OCI-M2 (cell line): ENCODE measurements around the gene ARID2.

ENCODE experiments used
- DNase-seq: peaks from one replicate; lab custom pipeline; 2025; ENCODE audit not compliant: unreplicated experiment; lab: John Stamatoyannopoulos, UW

The ARID2 gene

DNA sequence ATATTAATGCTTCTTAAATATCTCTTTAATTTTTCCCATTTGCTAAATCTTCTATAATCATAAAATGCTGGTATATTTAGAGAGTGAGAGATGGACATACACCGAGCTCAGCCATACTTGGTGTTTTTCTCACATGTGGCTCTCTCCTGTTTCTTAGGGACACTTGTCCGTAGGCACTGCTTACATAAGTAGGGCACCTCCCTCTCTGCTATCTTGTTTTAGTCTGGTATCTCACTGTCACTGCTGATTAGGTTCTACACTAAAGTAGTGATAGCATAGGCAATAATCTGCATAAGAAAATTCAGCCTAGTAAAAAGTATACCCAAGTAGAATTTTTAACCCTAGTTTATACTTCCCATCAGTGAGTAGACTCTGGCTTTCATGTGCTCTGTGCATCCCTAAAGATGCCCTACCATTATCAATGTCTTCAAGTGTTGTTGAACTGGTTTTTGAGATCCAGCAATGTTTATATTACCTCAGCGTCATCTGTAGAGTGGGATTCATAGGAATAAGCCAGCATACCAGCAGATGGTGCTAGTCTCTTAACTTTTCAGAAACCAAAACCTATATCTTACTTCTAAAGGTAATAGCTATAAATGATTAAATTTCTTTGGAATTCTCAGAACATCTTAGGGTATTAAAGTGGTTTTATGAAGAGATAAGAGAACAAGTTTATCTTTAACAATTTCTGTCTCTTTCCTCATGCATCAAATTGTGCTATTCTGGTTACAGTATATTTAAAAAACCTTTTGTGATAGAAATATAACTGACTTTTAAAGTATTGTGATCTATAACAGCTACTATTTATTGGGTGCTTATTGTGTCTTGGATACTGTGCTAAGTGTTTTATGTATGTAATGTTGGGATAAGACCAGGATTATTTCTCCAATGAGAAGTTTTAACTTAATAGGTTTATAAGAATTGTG, 32.9 kb downstream of the ARID2 start:
- DNase-seq = no peak

DNA sequence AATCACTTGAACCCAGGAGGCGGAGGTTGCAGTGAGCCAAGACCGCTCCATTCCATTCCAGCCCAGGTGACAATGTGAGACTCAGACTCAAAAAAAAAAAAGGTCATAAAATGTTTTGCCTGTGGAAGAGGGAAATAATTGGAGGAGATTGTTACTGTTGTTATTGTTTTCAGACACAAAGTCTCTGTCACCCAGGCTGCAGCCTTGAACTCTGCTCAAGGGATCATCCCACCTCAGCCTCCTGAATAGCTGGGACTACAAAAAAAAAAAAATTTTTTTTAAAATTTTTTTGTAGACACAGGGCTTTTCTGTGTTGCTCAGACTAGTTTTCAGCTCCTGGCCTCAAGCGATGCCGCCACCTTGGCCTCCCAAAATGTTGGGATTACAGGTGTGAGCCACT, 33.9 kb downstream of the ARID2 start:
- DNase-seq = no peak

DNA sequence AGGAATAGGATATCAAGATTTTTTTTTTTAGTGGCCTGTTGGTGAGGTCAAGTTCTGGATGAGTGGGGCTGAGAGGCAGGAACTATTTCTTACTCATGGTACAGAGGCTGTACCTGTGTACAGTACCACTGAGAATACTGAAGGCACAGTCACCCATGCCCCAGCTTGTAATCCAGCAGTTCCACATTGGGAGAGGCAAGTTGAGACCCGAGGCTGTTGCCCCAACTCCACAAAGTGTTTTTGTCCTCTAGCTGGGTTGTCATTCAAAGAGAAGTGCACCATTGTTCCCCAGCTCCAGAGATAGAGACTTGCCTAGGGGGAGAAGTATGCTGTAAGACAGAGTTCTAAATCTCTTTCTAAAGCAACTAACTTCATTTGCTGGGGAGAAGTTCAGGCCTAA, 38.7 kb downstream of the ARID2 start:
- no peak for DNase-seq

DNA sequence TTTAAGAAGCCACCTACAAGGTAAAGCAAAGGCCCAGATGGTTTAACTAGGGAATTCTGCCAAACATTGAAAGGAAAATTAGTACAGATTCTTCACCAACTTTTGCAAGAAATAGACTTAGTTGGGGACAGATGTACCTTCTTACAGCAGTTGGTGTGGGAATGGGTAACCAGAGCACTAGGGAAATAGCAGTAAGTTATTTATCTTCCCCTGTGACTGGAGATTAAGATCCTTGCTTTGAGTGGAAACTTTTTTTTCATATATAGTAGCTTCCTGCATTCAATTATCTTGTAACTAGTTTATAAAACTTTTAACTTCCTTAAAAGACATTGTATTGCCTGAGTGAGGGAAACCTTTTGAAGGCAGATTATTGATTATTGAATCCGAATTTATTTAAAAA, 44.2 kb downstream of the ARID2 start:
- no peak for DNase-seq

DNA sequence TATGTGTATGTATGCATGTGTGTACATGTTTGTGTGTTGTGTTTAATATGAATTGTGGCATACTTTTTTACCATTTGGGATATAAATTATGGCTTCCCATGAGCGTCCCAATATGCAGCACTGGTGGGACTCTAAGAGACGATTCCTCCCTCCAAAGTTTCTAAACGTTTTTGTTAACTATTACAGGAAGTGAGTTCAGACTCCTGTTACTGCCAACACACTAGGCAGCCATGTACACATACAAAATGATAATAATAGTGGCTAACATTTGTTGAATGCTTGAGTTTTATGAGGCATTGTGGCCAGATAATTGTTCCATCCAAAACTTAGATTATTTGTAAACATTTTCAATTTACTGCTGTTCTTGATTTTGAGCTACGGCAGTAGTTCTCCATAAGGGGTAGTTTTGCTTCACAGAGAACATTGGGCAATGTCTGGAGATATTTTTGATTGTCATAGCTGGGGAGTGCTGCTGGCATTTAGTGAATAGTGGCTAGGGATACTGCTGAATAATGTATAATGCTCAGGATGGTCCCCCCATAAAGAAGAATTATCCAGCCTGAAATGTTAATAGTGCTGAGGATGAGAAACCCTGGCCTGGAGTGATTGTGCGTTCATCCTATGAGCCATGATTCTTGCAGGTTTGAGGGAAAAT, 45.1 kb downstream of the ARID2 start:
- DNase-seq = no peak

DNA sequence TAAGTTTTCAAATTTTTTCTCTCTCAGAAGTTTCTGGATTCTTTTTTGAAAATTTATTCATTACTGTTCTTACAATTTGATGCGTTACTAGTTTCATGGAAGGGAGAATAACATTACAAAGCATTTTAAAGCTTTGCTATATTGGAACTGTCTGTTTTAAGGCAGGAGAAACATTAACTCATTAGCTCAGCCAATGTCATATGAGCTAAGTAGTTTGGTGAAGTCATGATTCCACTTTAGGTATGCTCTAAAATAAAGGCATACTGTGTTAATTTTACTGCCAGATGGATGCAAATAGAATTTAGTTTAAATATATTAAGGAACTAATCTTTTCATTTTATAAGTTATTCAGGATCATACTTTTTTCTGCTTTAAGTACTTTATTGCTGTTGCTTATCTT, 46.0 kb downstream of the ARID2 start:
- no peak for DNase-seq

DNA sequence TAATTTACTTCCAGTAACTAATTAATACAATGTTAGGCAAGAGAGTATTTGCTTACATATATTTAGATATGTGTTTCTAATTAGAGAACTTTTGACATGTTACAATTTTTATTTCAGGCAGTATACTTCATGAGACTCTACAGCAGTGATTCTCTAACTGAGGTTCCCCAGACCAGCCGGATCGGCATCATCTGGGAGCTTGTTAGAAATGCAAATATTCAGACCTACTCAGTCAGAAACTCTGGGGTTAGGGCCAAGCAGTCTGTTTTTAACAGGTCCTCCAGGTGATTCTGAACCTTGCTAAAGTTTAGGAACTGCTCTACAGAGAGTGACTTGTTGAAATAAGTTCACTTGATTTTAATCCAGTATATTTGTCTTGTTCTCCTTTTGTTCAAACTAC, 46.5 kb downstream of the ARID2 start:
- DNase-seq = no peak

DNA sequence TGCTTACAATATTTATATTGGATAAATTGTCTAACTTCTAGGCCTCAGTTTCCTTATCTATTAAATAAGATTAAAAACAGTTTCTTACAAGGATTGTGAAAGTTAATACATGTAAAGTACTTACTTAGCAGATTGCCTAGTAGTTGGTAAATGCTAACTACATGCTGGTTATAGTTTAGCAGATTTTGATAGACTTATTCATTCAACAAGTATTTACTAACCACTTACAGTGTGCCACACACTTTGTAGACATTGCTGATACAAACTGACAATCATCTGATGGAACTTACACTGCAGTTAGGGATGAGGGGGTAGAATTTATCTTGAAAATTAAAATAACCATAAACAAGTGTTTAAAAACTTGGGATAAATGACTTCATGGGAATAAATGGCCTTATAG, 50.4 kb downstream of the ARID2 start:
- no peak for DNase-seq

DNA sequence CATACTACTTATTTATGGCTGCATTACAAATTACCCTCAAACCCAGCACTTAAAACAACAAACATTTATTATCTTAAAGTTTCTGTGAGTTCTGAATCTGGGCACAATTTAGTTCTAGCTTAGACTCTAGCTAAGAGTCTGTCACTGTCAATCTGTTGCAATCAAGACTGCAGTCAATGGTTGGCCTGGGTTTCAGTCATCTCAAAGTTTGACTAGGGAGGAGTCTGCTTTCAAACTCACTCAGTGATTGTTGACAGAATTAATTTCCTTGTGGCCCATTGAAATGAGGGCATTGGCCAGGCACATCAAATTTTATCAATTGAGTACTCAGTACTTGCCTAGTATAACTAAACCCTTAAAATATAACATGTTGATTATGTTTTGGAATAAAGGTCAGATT, 51.6 kb downstream of the ARID2 start:
- no peak for DNase-seq

DNA sequence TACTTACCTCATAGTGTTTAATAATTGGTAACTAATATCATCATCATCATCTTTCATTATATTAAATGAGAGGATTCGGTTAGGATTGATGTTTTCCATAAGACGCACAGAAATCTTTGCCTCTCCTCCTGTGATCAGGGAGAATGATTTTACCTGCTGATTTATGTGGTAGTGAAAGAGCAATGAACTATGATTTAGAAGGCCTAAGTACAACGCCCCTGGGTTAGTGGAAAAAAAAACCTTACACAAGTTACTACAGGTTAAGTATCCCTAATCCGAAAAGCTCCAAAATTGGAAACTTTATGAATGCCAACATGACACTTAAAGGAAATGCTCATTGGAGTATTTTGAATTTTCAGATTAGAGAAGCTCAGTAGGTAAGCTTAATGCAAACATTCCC, 55.8 kb downstream of the ARID2 start:
- no peak for DNase-seq

DNA sequence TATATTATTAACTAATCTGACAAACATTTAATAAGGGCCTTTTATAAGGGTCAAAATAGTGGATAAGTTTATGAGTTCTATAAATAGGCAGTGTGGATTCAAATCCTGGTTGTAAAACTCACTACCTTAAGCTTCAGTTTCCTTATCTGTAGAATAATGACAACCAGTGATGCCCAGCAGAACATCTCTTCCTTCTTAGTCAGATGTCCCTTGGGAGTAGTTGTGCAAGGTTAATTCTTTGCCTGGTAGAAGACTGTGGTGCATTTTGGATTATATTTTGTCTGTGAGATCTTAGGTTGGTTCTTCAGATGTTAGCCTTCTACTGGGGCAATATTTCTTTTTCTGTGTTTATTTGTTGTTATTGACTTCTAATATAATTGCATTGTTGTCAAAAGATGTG, 59.5 kb downstream of the ARID2 start:
- no peak for DNase-seq

DNA sequence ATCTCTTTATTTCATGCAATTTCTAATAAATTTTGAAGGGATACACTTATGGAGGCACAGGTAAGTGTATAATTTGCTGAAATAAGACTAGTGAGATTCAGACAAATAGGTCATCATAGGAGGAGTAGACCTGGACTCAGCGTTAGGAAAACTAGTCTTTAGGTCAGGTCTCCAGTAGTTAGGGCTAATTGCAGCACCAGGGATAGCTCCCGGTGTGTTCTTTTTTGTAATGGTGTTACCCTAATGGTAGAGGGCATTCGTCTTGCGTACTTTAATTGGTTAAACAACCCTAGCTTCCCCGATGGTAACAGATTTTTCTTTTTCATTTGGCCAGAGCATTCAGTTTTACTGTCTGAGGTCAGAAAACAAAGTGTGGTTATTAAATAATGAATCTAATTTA, 64.9 kb downstream of the ARID2 start:
- no peak for DNase-seq

DNA sequence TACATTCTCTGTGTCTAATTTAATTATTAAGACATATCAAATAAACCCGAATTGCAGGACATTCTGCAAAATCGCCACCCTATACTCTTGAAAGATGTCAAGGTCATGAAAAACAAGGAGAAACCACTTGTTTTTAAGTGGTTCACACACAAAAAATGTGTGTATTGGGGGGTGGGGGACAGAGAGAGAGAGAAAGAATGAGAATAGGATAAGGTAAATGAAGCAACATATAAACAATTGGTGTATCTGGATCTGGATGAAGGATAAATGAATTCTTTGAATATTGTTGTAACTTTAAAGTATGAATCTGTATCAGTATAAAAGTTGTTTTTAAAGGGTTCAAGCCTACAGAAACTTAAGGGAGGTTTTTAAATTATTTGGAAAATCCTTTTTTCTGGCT, 72.1 kb downstream of the ARID2 start:
- no peak for DNase-seq

DNA sequence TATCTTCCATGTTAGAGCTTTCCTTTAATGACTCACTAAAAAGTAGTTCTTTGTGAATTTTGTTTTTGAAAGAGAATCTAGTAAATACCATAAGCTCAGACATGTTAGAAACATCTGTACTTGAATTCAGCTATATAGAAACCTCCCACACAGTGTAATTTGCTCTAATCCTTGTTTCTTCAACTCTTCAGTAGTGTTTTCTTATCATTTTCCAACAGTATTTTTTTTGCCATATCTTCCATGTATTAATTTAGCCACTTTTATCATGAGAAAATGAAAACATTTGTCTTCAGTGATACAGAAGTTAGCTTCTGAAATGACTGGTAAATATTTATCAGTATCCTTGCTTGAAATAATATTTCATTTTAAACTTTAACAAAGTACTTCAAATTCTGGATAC, 73.6 kb downstream of the ARID2 start:
- no peak for DNase-seq

DNA sequence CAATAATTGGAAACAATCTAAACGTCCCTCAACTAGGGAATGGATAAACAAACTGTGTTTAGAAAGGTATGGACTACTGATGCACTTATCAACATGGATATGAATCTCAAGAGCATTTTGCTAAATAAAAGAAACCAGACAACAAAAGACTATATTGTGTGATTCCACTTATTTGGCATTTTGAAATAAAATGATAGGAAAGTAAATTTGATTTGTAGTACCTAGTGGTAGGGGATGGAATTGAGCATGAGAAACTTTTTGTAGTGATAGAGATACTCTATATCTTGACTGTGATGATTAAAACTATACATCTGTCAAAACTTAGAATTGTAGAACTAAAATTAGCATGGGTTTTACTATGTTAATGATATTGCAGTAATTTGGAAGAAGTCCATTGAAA, 87.1 kb downstream of the ARID2 start:
- DNase-seq = no peak

DNA sequence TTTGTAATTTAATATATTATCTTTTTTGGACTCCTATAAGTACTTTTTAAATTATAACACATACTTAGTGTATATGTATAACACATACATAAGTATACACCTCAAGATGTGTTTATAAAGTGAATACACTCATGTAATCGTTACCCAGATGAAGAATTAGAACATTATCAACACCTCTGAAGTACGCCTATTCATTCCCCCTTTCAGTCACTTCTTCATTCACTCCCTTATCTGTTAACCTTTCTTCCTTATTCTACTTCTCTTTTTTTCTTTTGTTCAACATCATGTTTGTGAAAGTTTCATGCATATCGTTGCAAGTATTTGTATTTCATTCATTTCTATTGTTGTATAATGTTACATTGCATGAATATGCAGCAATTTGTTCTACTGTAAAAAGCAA, 98.5 kb downstream of the ARID2 start:
- DNase-seq = no peak

DNA sequence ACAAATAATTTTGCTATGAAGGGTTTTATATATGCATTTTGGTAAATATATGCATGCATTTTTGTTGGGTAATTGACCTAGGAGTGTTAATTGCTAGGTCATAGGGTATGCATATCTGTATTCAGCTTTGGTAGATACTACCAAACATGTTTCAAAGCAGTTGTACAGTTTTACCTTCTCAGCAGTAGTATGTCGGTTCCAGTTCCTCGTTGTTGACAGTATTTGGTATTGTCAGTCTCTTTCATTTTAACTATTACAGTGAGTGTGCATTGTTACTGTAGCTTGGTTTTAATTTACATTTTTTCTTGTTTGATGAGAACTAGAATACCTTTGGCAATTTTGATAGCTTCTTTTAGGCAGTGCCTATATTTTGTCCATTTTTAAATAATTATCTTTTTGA, 98.9 kb downstream of the ARID2 start:
- DNase-seq = no peak

DNA sequence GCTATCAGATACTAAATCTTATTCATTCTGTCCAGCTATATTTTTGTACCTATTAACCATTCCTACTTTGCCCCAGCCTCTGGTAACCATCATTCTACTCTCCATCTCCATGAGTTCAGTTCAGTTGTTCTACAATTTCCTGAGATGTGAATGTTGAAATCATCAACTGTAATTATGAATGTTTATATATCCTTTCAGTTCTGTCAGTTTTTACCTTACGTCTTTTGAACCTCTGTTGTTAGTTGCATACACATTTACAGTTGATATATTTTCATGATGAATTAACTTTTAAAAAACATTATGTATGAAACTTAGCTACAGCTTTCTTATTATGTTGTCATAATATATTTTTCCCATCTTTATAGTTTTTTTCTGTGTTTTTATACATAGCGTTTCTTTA, 102.1 kb downstream of the ARID2 start:
- DNase-seq = no peak

DNA sequence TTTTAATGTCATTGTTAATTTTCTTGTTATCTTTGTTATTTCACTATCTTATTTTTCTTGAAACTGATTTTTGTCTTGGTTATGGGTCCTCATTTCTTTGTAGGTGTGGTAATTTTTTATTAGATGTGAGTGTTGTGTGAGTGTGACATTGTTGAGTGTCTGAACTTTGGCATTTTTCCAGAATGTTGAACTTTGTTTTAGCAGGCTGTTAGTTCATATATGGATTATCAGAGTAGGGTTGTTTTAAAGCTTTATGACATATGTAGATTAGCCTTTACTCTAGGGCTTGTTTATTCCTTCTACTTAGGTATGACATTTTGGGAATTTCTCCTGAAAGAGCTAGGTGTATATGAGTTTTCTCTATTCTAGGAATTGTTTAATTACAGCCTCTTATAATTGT, 103.9 kb downstream of the ARID2 start:
- DNase-seq = no peak

DNA sequence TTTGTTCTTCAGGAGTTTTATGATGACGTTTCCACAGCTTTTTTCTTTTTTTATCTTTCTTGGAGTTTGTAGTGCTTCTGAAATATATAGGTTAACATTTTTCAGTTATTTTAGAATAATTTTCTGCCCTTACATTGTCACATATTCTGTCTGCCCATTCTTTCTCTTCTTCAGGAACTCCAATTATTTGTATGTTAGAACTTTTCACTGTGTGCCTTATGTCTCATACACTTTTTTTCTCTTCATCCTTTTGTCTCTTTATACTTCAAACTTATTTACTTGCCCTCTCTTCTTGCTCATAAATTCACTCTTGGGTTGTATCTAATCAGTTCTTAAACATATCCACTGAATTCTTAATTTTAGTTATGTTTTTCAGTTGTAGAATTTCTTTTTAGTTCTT, 105.3 kb downstream of the ARID2 start:
- DNase-seq = no peak

DNA sequence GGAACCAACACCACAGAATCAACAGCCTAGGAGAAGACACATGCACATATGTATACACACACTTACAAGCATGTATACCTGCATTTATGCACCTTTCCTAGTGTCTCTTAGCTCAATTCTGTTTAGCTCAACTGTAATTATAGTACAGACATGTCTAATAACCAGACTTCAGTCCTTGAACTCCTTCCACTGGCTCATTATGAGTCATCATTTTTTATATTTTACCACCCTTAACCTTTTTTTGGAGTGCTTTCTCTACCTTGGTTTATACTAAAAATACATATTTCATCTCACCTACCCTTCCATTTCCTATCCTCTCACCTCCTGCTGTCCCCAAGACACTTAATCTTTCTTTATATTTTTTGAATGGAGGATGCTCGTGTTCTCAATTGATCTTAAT, 110.4 kb downstream of the ARID2 start:
- no peak for DNase-seq

DNA sequence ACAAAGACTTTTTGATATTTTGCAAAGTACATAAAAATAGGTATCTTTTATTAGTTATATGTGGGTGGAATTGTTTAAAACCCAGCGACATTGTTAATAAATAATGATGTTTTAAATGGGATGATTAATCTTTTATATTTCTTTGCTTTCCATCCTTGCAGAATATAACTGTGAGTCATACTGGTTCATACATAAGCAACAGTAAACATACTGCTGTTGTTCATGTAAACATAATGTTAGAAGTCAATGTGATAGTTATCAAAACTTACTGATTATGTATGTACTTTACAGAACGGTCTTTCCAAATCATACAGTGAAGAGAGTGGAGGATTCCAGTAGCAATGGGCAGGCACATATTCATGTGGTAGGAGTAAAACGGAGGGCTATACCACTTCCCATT, 119.8 kb downstream of the ARID2 start:
- no peak for DNase-seq

DNA sequence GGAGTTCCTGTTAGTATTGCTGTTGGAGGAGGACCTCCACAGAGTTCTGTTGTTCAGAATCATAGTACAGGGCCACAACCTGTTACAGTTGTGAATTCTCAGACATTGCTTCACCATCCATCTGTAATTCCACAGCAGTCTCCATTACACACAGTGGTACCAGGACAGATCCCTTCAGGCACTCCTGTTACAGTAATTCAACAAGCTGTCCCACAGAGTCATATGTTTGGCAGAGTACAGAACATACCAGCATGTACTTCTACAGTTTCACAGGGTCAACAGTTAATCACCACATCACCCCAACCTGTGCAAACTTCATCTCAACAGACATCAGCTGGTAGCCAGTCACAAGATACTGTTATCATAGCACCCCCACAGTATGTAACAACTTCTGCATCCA, 120.8 kb downstream of the ARID2 start:
- DNase-seq = no peak
